H9 (cell line): ENCODE results near the gene METTL9. TPM values are rescaled to one million over a fixed set of nuclear protein-coding genes. Genes with fewer than 3 reads are reported as not detected.

ENCODE experiments used
- DNase-seq: peaks from one replicate; pipeline ENCODE4 v3.0.0-alpha.2; 2017
- H2AFZ ChIP-seq: one replicate; pipeline ENCODE4 v1.6.1; 2013; ENCODE audit warnings: mild to moderate bottlenecking, low read length, control low read depth, moderate library complexity
- H2AK5ac ChIP-seq: 2 replicates; pipeline ENCODE4 v1.6.1; 2013; ENCODE audit warnings: low read length, control low read depth, mixed read lengths; ENCODE audit not compliant: insufficient read length
- H2BK120ac ChIP-seq: one replicate; pipeline ENCODE4 v1.6.1; 2013; ENCODE audit warnings: low read depth, mild to moderate bottlenecking, low read length, control low read depth, inconsistent platforms; ENCODE audit not compliant: poor library complexity, severe bottlenecking
- H2BK12ac ChIP-seq: 2 replicates; pipeline ENCODE4 v1.6.1; 2013; ENCODE audit warnings: low read length, control low read depth, mixed read lengths, low read depth; ENCODE audit not compliant: insufficient read length
- H2BK15ac ChIP-seq: 2 replicates; pipeline ENCODE4 v1.6.1; 2013; ENCODE audit warnings: low read depth, low read length, control low read depth
- H2BK20ac ChIP-seq: one replicate; pipeline ENCODE4 v1.6.1; 2013; ENCODE audit warnings: low read depth, mild to moderate bottlenecking, low read length, control low read depth, inconsistent platforms; ENCODE audit not compliant: poor library complexity, severe bottlenecking
- H2BK5ac ChIP-seq: 2 replicates; pipeline ENCODE4 v1.6.1; 2013; ENCODE audit warnings: low read length, control low read depth, mixed read lengths; ENCODE audit not compliant: insufficient read length
- H3K14ac ChIP-seq: 2 replicates; pipeline ENCODE4 v1.6.1; 2013; ENCODE audit warnings: low read length, control low read depth; ENCODE audit not compliant: insufficient read depth
- H3K18ac ChIP-seq: 2 replicates; pipeline ENCODE4 v1.6.1; 2013; ENCODE audit warnings: low read depth, mild to moderate bottlenecking, mixed read lengths, low read length, control low read depth; ENCODE audit not compliant: insufficient read length
- H3K23ac ChIP-seq: 2 replicates; pipeline ENCODE4 v1.6.1; 2013; ENCODE audit warnings: low read length, control low read depth, mixed read lengths, low read depth; ENCODE audit not compliant: insufficient read length
- H3K23me2 ChIP-seq: 2 replicates; pipeline ENCODE4 v1.6.1; 2013; ENCODE audit warnings: low read depth, mild to moderate bottlenecking, mixed read lengths, low read length, control low read depth; ENCODE audit not compliant: insufficient read length, poor library complexity, severe bottlenecking
- H3K27ac ChIP-seq: 2 replicates; pipeline ENCODE4 v1.5.1; 2013; ENCODE audit warnings: low read length, control low read depth, mixed read lengths, low read depth; ENCODE audit not compliant: insufficient read length
- H3K27me3 ChIP-seq: 2 replicates; pipeline ENCODE4 v1.6.1; 2013; ENCODE audit warnings: low read length, control low read depth, inconsistent platforms; ENCODE audit not compliant: insufficient read depth
- H3K4ac ChIP-seq: 2 replicates; pipeline ENCODE4 v1.6.1; 2013; ENCODE audit warnings: low read depth, mild to moderate bottlenecking, control low read depth, inconsistent platforms, low read length, moderate library complexity
- H3K4me1 ChIP-seq: 2 replicates; pipeline ENCODE4 v1.6.1; 2013; ENCODE audit warnings: low read length, control low read depth, inconsistent platforms; ENCODE audit not compliant: insufficient read depth
- H3K4me2 ChIP-seq: 2 replicates; pipeline ENCODE4 v1.6.1; 2013; ENCODE audit warnings: low read length, control low read depth, mixed read lengths; ENCODE audit not compliant: insufficient read length, insufficient read depth
- H3K56ac ChIP-seq: 2 replicates; pipeline ENCODE4 v1.6.1; 2013; ENCODE audit warnings: low read depth, mild to moderate bottlenecking, mixed read lengths, low read length, control low read depth; ENCODE audit not compliant: insufficient read length
- H3K79me1 ChIP-seq: 2 replicates; pipeline ENCODE4 v1.6.1; 2013; ENCODE audit warnings: low read depth, mild to moderate bottlenecking, moderate library complexity, low read length, control low read depth, inconsistent platforms; ENCODE audit not compliant: insufficient read depth, poor library complexity, severe bottlenecking
- H3K79me2 ChIP-seq: 2 replicates; pipeline ENCODE4 v1.6.1; 2013; ENCODE audit warnings: low read length, control low read depth, inconsistent platforms; ENCODE audit not compliant: insufficient read depth
- H3K9ac ChIP-seq: 2 replicates; pipeline ENCODE4 v1.6.1; 2013; ENCODE audit warnings: low read length, control low read depth, mixed read lengths; ENCODE audit not compliant: insufficient read length; ENCODE audit errors: extremely low read depth
- H3K9me3 ChIP-seq: one replicate; pipeline ENCODE4 v1.6.1; 2013; ENCODE audit warnings: low read depth, low read length, inconsistent platforms; ENCODE audit not compliant: control insufficient read depth
- H3T11ph ChIP-seq: one replicate; pipeline ENCODE4 v1.6.1; 2013; ENCODE audit warnings: mild to moderate bottlenecking, low read length, control low read depth, inconsistent platforms
- H4K20me1 ChIP-seq: one replicate; pipeline ENCODE4 v1.6.1; 2013; ENCODE audit not compliant: control insufficient read depth, insufficient read length, insufficient read depth
- H4K5ac ChIP-seq: 2 replicates; pipeline ENCODE4 v1.6.1; 2013; ENCODE audit warnings: low read depth, mild to moderate bottlenecking, mixed read lengths, low read length, control low read depth; ENCODE audit not compliant: insufficient read length
- H4K8ac ChIP-seq: replicated peaks from 2 replicates; pipeline ENCODE4 v1.6.1; 2013; ENCODE audit warnings: low read length, control low read depth, mixed read lengths, low read depth; ENCODE audit not compliant: insufficient read length
- H4K91ac ChIP-seq: 2 replicates; pipeline ENCODE4 v1.6.1; 2013; ENCODE audit warnings: low read depth, mild to moderate bottlenecking, moderate library complexity, mixed read lengths, low read length, control low read depth; ENCODE audit not compliant: insufficient read length
- H3K27ac Mint-ChIP-seq, 3 experiments: 2 replicates in 2 of 3; 3 replicates in 1 of 3; pipeline ENCODE4 v1.8.0; 2020 to 2021; ENCODE audit warnings: mixed read lengths in 3 of 3, mild to moderate bottlenecking in 1 of 3, moderate library complexity in 1 of 3
- H3K27me3 Mint-ChIP-seq: 2 replicates; pipeline ENCODE4 v1.8.0; 2021; ENCODE audit warnings: low read depth, mild to moderate bottlenecking, moderate library complexity, mixed read lengths
- H3K36me3 Mint-ChIP-seq, 3 experiments: 2 replicates in 2 of 3; 3 replicates in 1 of 3; pipeline ENCODE4 v1.8.0; 2020 to 2021; ENCODE audit warnings: low read depth in 3 of 3, mixed read lengths in 3 of 3; ENCODE audit not compliant: insufficient read depth in 1 of 3
- H3K4me1 Mint-ChIP-seq, 2 experiments: 2 replicates each; pipeline ENCODE4 v1.8.0; 2020; ENCODE audit warnings: mixed read lengths in 2 of 2
- H3K4me3 Mint-ChIP-seq, 2 experiments: 2 replicates in 1 of 2; 3 replicates in 1 of 2; pipeline ENCODE4 v1.8.0; 2020 to 2021; ENCODE audit warnings: mild to moderate bottlenecking in 2 of 2, mixed read lengths in 2 of 2, moderate library complexity in 1 of 2
- H3K9me3 Mint-ChIP-seq, 2 experiments: 2 replicates in 1 of 2; 3 replicates in 1 of 2; pipeline ENCODE4 v1.8.0; 2020; ENCODE audit warnings: mild to moderate bottlenecking in 2 of 2, mixed read lengths in 2 of 2, moderate library complexity in 1 of 2
- CTCF ChIP-seq: fragments of 200-600 bp; sonication (generic); conservative IDR thresholded peaks from 3 replicates; pipeline ENCODE4 v1.8.0; 2021; ENCODE audit warnings: antibody characterized with exemption, mild to moderate bottlenecking
- WGBS: extraction: QIAGEN DNeasy Blood & Tissue Kit; methylation state at CpG from one replicate; pipeline ENCODE4 v1.1.7; 2013; ENCODE audit warnings: missing lambda C conversion rate, low lambda C conversion rate, mixed read lengths; ENCODE audit not compliant: insufficient read length; ENCODE audit errors: extremely low coverage; 5-methylcytosine and 5-hydroxymethylcytosine counted together
- total RNA-seq: library from RNA; stranded (reverse); gene quantifications from 2 replicates; pipeline ENCODE4 v1.2.1, GENCODE V29; 2021

Gene METTL9
- total RNA-seq, 1 experiment from 2014 or later: 108 TPM

GRCh38 chr16:21642861-21643260, 43.5 kb downstream of the METTL9 start:
- WGBS: no CpG with 5 or more reads among the region's 7 CpGs
- Histone ChIP-seq H2AFZ (no peak overlapping the region), H3K56ac (no peak overlapping the region), H3K27me3 (no peaks in the 10 kb centered on the region), H2BK15ac (no peak overlapping the region), H4K5ac (no peak overlapping the region), H3T11ph (no peak overlapping the region), H2AK5ac (no peak overlapping the region), H4K20me1 (no peaks in the 10 kb centered on the region), H4K91ac (no peak overlapping the region), H3K23me2 (no peaks in the 10 kb centered on the region), H3K27ac (no peak overlapping the region), H2BK120ac (no peak overlapping the region), H3K4ac (no peak overlapping the region), H3K9ac (no peak overlapping the region), H2BK12ac (no peak overlapping the region), H2BK5ac (no peak overlapping the region), H3K4me1 (no peaks in the 10 kb centered on the region), H4K8ac (no peak overlapping the region), H3K18ac (no peak overlapping the region), H3K4me2 (no peak overlapping the region), H3K79me2 (no peaks in the 10 kb centered on the region; the same call in 1 of the 2 replicates), H2BK20ac (no peak overlapping the region), H3K14ac (no peak overlapping the region), H3K23ac (no peak overlapping the region), H3K79me1 (no peaks in the 10 kb centered on the region), H3K9me3 (no peaks in the 10 kb centered on the region)
- H3K9me3 Mint-ChIP-seq: no peaks in the 10 kb centered on the region
- H3K4me3 Mint-ChIP-seq: no peak overlapping the region
- no peaks in the 10 kb centered on the region for H3K27me3 Mint-ChIP-seq
- no peaks in the 10 kb centered on the region for H3K4me1 Mint-ChIP-seq
- no peak overlapping the region for H3K27ac Mint-ChIP-seq
- TF ChIP-seq CTCF: no peak
- no peaks in the 10 kb centered on the region for H3K36me3 Mint-ChIP-seq
- DNase-seq: no peak
